ENCODE results near the gene RALGAPA1. TPM values are rescaled to one million over a fixed set of nuclear protein-coding genes. Genes with fewer than 3 reads are reported as not detected.
"Not testable (repeated sequence)": the region's sequence is repeated elsewhere in the genome, so short reads cannot be mapped to it uniquely, and the experiment has no call there.

Gene RALGAPA1
- total RNA-seq, 1 experiment from 2014 or later: 30.0 TPM

DNA sequence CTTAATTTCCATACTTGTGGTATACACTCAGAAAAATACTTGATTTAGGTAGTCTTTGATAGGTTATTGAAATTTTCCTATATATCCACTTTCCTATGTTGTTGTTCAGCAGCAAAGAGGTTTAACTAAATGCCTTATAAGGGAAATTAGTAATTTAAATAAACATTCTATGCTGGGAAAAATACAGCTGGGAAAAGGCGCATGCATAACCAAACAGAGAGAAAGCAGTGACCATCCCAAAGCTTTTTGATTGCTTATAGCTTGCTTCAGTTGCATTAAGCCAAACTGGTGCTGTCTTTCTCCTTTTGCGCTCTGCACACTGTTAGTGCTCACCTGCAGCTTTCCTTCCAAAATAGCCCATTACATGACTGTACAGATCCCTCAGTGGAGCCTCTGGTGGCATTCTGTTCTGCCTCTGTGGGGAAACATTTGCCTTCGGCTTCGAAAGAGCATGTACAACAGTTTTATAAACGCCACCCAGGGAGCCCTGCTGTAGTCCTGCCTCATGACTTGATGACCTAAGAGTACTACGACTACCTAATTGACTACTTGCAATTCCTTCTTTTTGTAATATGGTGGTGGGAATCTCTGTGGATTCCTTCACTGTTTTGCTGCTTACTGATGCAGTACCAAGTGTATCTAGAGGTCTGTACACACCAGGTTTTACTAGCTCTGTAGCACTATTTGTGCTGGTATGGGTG lies 120.8 kb downstream of the RALGAPA1 start:
- Histone ChIP-seq H3K4me3 (no peak overlapping the region), H3K27ac (no peak overlapping the region), H3K36me3 (ENCODE audit: low read depth) (no peaks in the 10 kb centered on the region), H3K4me1 (replicated peaks; ENCODE audit: insufficient read depth) (no peaks in the 10 kb centered on the region), H3K9me2 (ENCODE audit: insufficient read depth) (no peaks in the 10 kb centered on the region), H3K27me3 (ENCODE audit: insufficient read depth, low read depth) (no peaks in the 10 kb centered on the region), H3K79me2 (ENCODE audit: low read depth) (no peaks in the 10 kb centered on the region), H3K4me2 (no peak overlapping the region), H2AFZ (no peak overlapping the region), H3F3A (ENCODE audit: insufficient read depth, low read depth) (no peaks in the 10 kb centered on the region; the same call in 1 of the 2 replicates), H3K9me3 (ENCODE audit: insufficient read depth, low read depth) (no peaks in the 10 kb centered on the region), H4K20me1 (ENCODE audit: insufficient read depth) (no peaks in the 10 kb centered on the region)
- no TSS peak for BruUV-seq (replicated peaks)
- POLR2A ChIA-PET (ENCODE audit: unreplicated experiment): no interaction called here
- no peak for DNase-seq
- CTCF ChIA-PET: interaction anchor here (0.6 kb wide), 1 partner anchor 708 kb away, joined by 3 read pairs; no protein-coding TSS in a partner anchor
- no peak for TF ChIP-seq EZH2 (IDR thresholded peaks at IDR 0.05; ENCODE audit: low read depth)
- TF ChIP-seq CTCF (conservative IDR thresholded peaks at IDR 0.05): no peak
- intact Hi-C loops (cut with micrococcal nuclease; ENCODE audit: unreplicated experiment): loop anchor here (10.0 kb wide), 2 partner anchors 263 to 463 kb away; no protein-coding TSS in a partner anchor

DNA sequence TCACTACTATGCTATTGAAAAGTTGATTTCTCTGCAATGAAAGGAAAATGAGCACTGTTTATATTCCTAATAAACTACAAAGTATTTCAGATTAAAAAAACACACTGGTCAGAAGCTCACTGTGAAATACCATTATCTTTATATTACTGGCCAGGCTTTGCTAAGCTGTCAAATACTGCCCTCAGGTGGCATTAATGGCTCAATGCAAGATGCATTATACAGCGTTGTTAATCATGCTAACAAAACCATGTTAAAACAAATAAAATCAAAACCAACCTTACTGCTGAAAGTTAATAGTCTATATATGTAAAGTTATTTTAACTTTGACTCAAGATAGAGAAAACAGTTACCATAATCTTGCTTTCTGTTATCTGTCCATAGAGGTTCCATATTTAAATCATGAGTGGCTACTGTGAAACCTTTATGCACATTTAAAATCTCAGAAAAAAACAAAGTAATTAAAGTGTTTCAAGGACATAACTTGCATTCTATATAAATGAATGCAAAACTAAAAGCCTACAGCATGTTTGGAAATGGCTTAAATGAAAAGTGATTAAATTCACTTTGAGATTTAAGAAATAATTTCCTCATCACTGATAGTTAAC lies 121.7 kb downstream of the RALGAPA1 start:
- Histone ChIP-seq H3K27me3 (ENCODE audit: insufficient read depth, low read depth) (no peaks in the 10 kb centered on the region), H3K79me2 (ENCODE audit: low read depth) (no peaks in the 10 kb centered on the region), H3K4me2 (no peak overlapping the region), H3K27ac (no peak overlapping the region), H3K4me1 (replicated peaks; ENCODE audit: insufficient read depth) (no peaks in the 10 kb centered on the region), H3K36me3 (ENCODE audit: low read depth) (no peaks in the 10 kb centered on the region), H4K20me1 (ENCODE audit: insufficient read depth) (no peaks in the 10 kb centered on the region), H3K4me3 (no peak overlapping the region), H2AFZ (no peak overlapping the region), H3K9me2 (ENCODE audit: insufficient read depth) (no peaks in the 10 kb centered on the region), H3K9me3 (ENCODE audit: insufficient read depth, low read depth) (no peaks in the 10 kb centered on the region), H3F3A (ENCODE audit: insufficient read depth, low read depth) (no peaks in the 10 kb centered on the region; the same call in 1 of the 2 replicates)
- ChIA-PET CTCF (interaction anchor here (0.6 kb wide), 1 partner anchor 360 kb away, joined by 7 read pairs; no protein-coding TSS in a partner anchor), POLR2A (ENCODE audit: unreplicated experiment) (no interaction called here)
- intact Hi-C loops (cut with micrococcal nuclease; ENCODE audit: unreplicated experiment): loop anchor here (10.0 kb wide), 2 partner anchors 263 to 463 kb away; no protein-coding TSS in a partner anchor
- DNase-seq: peak in 1 of 2 experiments; percentile 23
- TF ChIP-seq CTCF (conservative IDR thresholded peaks at IDR 0.05) (peak; percentile 85), EZH2 (IDR thresholded peaks at IDR 0.05; ENCODE audit: low read depth) (no peak)
- no TSS peak for BruUV-seq (replicated peaks)

DNA sequence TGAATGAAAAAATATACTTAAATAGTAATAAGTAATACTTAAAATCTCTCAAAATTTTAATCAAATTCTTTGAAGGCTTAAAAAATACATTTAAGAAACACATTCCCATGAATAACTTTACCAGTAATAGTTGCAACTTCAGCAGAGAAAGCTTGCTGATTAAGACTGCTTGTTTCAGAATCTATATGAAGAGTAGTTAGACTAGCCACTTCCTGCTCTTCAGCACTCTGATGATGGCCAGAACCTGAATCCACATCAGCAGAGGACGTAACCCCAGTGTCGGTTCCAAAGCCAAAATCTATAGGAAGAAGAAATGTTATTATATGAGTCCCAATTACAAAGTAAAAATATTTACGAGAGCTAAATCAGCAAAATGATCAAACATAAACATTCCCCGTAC lies 125.4 kb downstream of the RALGAPA1 start:
- H2AFZ ChIP-seq; H3K79me2 ChIP-seq (ENCODE audit: low read depth); H3K36me3 ChIP-seq (ENCODE audit: low read depth); POLR2A ChIA-PET (ENCODE audit: unreplicated experiment); DNase-seq; CTCF ChIA-PET; H3K27ac ChIP-seq; H3K4me3 ChIP-seq; H3K27me3 ChIP-seq (ENCODE audit: insufficient read depth, low read depth); H3K4me1 ChIP-seq (replicated peaks; ENCODE audit: insufficient read depth); H4K20me1 ChIP-seq (ENCODE audit: insufficient read depth); H3K9me3 ChIP-seq (ENCODE audit: insufficient read depth, low read depth); BruUV-seq (replicated peaks); H3F3A ChIP-seq (ENCODE audit: insufficient read depth, low read depth); H3K4me2 ChIP-seq; H3K9me2 ChIP-seq (ENCODE audit: insufficient read depth): not testable (repeated sequence)
- intact Hi-C loops (cut with micrococcal nuclease; ENCODE audit: unreplicated experiment): loop anchor here (10.0 kb wide), 2 partner anchors 259 to 459 kb away; no protein-coding TSS in a partner anchor

Data from PC-9 (cell line).